GM18909 (cell line): Measurements from ENCODE around the gene UROS.

ENCODE experiments used
- ATAC-seq: cut with Tn5 transposase; IDR thresholded peaks from one replicate; pipeline ENCODE4 v1.9.1; 2021; ENCODE audit warnings: mild to moderate bottlenecking; ENCODE audit not compliant: unreplicated experiment, poor library complexity

The UROS gene

DNA sequence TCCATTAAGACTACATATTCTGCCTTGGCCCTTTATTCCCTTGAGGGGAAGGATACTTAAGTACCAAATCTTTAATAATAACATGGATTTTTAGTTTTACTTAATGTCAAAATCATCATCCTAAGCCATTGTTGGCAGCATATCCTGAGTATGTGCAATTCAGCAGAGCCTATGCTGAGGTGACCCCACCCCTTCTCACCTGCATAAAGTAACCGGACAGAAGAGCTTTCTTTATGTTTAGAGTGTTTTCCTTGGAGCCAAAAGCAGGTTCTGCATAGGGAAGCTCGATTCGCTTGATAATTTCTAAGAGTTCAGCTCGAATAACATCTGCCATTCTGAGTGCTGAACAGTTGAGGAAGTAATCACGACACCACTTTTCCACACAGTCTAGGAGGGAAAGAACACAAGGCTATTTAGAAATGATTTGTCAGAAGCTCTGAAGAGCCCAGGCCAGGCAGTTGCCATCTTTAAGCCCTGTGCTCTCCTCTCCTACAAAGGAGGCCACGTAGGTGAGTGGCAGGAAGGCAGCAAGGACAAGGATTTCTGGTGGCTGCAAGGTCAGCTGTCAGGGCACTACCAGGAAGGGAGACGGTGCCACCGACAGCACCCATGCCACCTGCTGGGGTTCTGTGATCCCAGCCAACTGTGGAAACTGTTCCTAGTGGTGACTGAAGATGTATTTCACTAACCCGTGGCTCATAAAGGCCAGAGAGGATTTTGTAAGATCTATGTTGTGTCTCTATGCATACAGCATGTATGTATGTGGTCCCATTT, 15.9 kb upstream of the UROS start:
- ATAC-seq, result no peak

DNA sequence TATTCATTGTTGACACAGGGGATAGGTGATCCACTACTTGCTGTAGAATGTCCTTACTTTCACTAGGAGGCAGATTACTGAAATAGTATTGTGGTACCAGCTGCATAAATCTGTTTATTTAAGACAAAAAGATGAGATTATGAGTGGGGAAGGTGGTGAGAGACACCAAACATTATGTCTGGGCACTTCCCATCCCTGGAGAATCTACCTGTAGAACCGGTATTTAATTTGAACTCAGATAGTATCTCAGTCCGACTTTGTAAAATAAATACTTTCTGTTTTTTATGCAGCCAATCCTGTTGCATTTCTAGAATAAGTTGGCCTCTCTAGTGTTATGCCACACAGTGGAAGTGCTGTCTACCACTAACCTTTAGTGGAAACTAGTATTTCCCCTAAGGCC, 13.7 kb upstream of the UROS start:
- ATAC-seq, result no peak

DNA sequence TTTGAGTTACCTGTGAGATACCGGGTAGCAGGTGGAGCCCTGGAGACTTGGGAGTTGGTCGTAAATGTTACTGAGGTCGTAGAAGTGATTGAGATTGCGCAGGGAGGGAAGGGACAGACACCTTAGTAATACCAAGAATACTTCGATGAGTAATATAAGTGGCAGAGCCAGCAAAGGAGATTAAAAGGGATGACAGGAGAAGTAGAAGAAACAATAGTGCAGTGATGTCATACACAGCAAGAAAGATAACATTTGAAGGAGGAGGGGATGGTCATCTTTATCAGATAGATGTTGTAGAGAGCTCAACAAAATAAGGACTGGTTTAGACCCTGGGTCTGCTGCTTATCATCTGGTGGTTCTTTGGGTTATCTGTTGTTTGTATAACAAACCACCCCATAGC, 5.3 kb upstream of the UROS start:
- no peak for ATAC-seq

DNA sequence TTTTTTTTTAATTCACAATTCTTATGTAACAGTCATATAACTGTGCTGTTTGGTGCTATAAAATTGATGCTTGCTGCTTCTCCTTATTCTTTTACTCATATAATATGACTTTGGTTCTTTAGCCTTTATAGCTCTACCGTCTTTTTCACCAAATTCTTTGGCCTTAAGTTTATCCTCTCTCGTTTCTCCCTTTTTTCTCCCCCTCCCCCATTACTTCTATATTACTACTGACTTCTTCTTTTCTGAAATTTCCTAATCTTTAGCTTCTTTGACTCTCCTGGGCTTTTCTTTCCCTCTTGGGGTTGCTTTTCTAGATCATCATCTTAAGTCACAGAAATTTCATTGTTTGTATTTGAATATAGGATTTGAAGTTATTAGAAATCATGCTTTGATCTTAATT, 4.1 kb upstream of the UROS start:
- ATAC-seq, result no peak

GRCh38 chr10:125824736-125825135, 1.7 kb upstream of the UROS start:
- no peak for ATAC-seq

DNA sequence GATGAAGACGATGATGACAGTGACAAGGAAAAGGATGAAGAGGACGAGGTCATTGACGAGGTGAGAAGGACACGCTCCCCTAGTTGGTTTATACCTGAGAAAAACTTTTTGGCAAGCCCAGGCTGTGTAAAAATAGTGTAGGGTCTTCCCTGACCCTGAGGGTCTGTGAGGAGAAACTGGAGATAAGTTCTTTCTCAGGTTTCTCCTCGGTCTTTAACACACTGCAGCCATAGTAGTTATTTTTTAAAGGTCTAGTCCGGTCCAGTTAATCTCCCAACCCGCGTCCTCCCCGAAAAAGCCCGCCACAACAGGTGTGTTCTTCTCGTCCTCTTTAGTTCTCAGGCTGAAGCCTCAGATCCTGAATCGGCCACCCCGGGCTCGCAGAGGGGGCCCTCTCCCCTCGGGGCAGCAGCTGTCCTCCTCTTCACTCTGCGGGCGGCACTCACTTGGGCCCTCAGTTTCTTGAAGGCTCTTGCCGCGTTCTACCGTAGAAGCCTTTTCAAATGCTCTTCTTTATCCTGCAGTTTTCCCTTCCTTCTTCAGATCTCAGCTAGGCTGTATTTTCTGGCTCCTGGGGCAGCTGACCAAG, 699 bp upstream of the UROS start:
- ATAC-seq, result peak; percentile 3

DNA sequence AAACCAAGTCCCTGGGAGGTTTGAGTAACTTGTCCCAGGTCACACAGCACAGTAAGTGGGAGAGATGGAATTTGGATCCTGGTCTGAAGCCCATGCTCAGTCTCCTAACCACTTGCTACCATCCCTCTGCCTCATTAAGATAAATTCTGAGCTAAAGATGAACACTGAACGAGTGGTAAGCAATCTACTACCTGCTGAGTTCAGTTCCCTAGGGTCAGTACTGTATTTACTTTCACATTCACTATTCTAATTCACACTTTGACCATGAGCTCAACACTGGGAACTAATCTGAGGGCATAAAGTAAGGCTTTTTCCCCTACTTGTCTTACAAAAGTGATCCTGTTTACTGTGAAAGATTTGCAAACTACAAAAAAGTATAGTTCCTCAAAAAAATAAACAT, 2.4 kb downstream of the UROS start:
- ATAC-seq, result peak; percentile 59

- no peak for ATAC-seq
Observed at GRCh38 chr10:125817337-125817946, 5.6 kb downstream of the UROS start.

GRCh38 chr10:125816548-125816947, 6.5 kb downstream of the UROS start:
- ATAC-seq, result no peak

GRCh38 chr10:125815764-125816163, 7.3 kb downstream of the UROS start:
- no peak for ATAC-seq

DNA sequence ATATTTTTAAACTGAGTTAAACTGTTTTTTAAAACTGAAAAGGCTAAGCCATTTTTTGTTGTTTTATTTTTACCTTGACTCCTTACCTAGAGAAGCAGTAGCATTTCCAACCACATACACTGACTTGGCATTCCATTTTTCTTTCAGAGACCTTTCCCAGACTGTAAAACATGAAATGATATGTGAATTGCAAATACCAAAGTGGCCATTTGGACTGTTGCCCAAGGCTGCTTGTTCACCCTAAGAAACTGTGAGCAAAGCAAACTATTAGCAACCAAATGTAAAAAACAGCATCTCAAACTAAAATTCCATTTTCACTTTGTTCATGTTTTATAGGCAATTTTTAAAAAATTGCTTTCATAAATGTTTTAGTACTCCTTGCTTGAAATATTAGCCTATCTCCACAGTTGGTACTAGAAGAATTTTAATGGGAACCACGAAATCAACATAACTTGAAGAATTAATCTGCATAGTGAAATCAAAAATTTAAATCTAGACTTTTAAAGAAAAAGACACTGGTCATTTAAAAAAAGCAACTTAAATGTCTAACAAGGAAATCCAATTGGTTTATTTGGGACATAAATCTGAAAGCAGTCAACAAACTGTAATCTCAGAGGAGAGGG, 10.8 kb downstream of the UROS start:
- no peak for ATAC-seq

DNA sequence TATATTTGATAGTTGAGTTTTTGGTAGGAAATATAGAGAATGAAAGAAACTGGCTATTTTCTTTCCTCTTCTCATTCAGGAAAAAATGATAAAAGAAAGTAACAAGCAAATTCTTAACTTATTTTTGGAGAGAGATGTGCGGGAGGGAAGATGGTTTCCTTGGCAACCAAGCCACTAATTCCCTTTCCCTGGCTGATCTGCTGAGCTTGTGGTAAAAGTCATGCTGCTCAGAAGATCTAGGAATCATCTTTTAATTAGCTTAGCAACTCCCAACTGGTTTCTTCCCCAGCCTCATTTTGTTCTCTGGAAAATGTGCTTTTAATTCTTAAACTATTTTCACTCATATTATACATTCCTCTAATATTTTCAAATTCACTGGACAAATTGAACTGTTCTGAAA, 11.8 kb downstream of the UROS start:
- ATAC-seq, result no peak

- no peak for ATAC-seq
Observed at GRCh38 chr10:125808047-125808446, 15.0 kb downstream of the UROS start.

GRCh38 chr10:125802739-125803138, 20.3 kb downstream of the UROS start:
- ATAC-seq, result no peak

DNA sequence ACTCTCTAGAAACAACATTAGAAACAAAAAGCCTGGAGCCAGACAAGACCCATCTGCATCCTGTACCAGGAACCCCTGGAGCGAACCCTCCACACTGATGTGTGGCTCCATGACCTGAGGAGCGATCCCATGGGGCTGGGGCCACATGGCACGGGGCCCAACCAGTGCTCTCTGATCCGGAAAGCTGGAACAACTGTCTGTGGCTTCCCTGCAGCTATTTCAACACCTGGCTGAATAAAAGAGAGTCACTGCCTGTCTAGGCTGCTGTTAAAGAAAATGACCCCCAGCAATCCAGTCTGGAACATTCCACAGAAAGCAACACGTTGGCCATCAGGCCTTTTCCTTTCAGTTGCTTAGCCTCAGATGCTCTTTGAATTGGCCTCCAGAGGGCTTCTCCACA, 20.9 kb downstream of the UROS start:
- no peak for ATAC-seq

DNA sequence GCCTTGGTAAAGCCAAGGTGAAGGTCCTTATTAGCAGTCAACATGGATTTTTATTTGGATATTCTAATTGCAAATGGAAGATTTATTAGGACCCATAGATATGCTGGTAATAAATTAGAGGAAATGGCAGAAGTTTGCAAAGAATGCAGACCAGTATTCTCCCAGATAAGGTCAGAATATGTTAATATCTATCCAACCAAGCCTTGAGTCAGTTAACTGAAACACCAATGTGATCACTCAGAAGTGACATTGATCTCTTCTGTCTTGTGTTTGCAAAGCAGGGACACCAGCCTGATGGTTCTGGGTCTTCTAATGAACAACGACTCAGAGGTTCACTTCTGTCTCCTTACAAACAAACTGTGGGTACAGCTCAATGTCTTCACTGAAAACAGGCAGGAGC, 21.5 kb downstream of the UROS start:
- ATAC-seq, result no peak

DNA sequence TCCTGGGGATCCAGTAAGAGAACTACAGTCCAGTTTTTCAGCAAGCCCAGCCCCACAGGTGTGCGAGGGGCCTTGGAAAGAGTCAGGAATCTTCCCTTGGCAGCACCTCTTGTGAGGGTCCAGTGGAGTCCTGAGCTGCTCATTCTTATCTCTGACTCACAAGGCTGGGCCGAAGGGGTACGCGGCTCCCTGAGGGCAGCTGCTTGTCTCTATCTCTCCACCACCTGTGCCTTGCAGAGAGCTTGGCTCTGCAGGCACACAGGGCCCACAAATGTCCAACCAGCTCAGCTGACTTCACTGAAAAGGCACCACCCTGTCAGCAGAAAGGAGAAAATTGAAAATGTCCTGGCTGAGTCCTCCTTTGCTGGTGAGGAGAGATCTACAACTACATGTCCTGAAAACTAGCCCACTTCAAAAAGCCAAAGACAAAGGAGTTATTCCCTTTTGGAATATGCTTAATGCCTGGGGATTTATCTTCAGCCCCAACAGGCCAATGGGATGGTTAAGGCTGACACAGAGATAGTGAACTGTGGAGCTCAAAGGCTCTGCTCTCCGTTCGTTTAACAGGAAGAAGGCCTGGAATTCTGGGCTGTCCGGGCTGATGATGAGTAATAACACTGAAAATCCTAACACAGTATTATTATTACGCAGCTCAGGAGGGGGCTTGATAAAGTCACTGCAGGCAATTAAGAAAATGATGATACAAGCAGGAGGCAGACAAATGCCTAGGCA, 23.4 kb downstream of the UROS start:
- ATAC-seq, result no peak

GRCh38 chr10:125797994-125798662, 24.9 kb downstream of the UROS start:
- ATAC-seq, result no peak

GRCh38 chr10:125797424-125797823, 25.6 kb downstream of the UROS start:
- ATAC-seq, result no peak

DNA sequence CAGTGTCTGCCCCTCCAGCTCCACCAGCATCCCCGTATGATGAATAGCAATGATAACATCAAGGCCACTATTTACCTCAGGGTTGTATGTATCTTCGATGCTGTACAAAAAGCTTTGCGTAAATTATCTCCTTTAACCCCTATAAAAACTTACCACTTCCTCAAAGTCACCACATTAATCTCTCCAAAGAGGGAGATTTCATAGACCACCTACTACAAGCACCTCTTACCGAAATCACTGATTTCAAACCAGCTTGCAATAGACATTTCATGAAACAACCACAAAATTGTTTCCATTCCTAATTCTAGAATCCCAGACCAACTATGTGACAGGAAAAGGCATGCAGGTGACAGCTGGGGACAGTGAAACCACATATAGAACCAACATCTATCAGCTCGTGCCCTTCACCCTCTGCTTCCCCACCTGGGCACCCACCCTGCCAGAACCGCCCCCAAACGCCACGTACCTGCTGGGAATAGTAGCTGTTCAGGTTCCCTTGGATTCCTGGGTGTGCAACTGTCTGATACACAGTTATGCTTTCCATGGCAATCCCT, 27.3 kb downstream of the UROS start:
- no peak for ATAC-seq
